Measurements from ENCODE around the gene DHX9. TPM values are rescaled to one million over a fixed set of nuclear protein-coding genes. Genes with fewer than 3 reads are reported as not detected.

The DHX9 gene
- total RNA-seq, 1 experiment from 2014 or later = 220 TPM

GRCh38 chr1:182917378-182917777 is 78.2 kb downstream of the DHX9 start:
- H3K9me2 ChIP-seq (ENCODE audit: insufficient read depth) = no peaks in the 10 kb centered on the region
- H3K4me2 ChIP-seq (ENCODE audit: low read length) = no peak overlapping the region
- no peaks in the 10 kb centered on the region for H3K27me3 ChIP-seq (ENCODE audit: insufficient read depth, low read length)
- CTCF ChIA-PET = no interaction called here
- TF ChIP-seq MAX (IDR thresholded peaks at IDR 0.05) (no peak), POLR2A (IDR thresholded peaks at IDR 0.05; ENCODE audit: borderline replicate concordance, extremely low read depth, insufficient read depth, insufficient read length) (no peak), FOSL1 (IDR thresholded peaks at IDR 0.05; ENCODE audit: low read depth) (no peak), RAD21 (IDR thresholded peaks at IDR 0.05; ENCODE audit: low read depth) (no peak), ZFX (IDR thresholded peaks at IDR 0.05) (no peak), SRF (IDR thresholded peaks at IDR 0.05; ENCODE audit: low read depth) (no peak), JUND (IDR thresholded peaks at IDR 0.05) (no peak), SP1 (IDR thresholded peaks at IDR 0.05; ENCODE audit: low read depth) (no peak), TCF7L2 (IDR thresholded peaks at IDR 0.05; ENCODE audit: borderline replicate concordance, extremely low read depth, insufficient read depth, insufficient read length) (no peak), ZNF274 (IDR thresholded peaks at IDR 0.05; ENCODE audit: low read depth, low read length) (no peak), ATF3 (IDR thresholded peaks at IDR 0.05) (no peak)
- peaks cover 0 to 4% of the 10 kb centered on the region in 2 experiments; a peak in 1 of 4 replicates for H3K9me3 ChIP-seq (ENCODE audit: control insufficient read depth in 1 of 2, insufficient read depth in 1 of 2, low read depth in 1 of 2, low read length in 2 of 2)
- no peak overlapping the region for H3K27ac ChIP-seq (ENCODE audit: low read depth, low read length)
- H4K20me1 ChIP-seq (ENCODE audit: insufficient read depth) = no peaks in the 10 kb centered on the region
- H3K9ac ChIP-seq (ENCODE audit: low read length) = no peak overlapping the region
- no peaks in the 10 kb centered on the region for H3K4me1 ChIP-seq (ENCODE audit: control insufficient read depth in 1 of 2, insufficient read depth in 2 of 2, low read length in 2 of 2)
- RAD21 ChIA-PET (ENCODE audit: low non-redundant PET in 1 of 2, low total read pairs in 2 of 2, uncharacterized antibody in 2 of 2, unreplicated experiment in 2 of 2) = no interaction called here
- H2AFZ ChIP-seq (ENCODE audit: low read depth, low read length, poor library complexity, severe bottlenecking) = no peak overlapping the region
- intact Hi-C loops (cut with micrococcal nuclease) = no loop called here
- POLR2A ChIA-PET = no interaction called here
- H3K36me3 ChIP-seq (ENCODE audit: control insufficient read depth in 1 of 2, insufficient read depth in 2 of 2, low read length in 2 of 2) = no peaks in the 10 kb centered on the region
- no TSS peak for BruUV-seq (replicated peaks)
- no peak overlapping the region for H3K4me3 ChIP-seq (replicated peaks in 1 of 2; ENCODE audit: low read depth in 1 of 2, low read length in 2 of 2)
- ATAC-seq (no peak), DNase-seq (ENCODE audit: low read depth, low spot score) (no peak)
- H3K79me2 ChIP-seq (ENCODE audit: insufficient read depth, low read length) = no peaks in the 10 kb centered on the region

GRCh38 chr1:182925661-182926060 is 86.5 kb downstream of the DHX9 start:
- intact Hi-C loops (cut with micrococcal nuclease) = no loop called here
- H3K27ac ChIP-seq (ENCODE audit: low read depth, low read length) = no peak overlapping the region
- no peaks in the 10 kb centered on the region for H3K79me2 ChIP-seq (ENCODE audit: insufficient read depth, low read length)
- TF ChIP-seq POLR2A (IDR thresholded peaks at IDR 0.05; ENCODE audit: borderline replicate concordance, extremely low read depth, insufficient read depth, insufficient read length) = no peak
- no peak for TF ChIP-seq SIN3A (IDR thresholded peaks at IDR 0.05; ENCODE audit: low read depth)
- TF ChIP-seq ELF1 (IDR thresholded peaks at IDR 0.05; ENCODE audit: borderline replicate concordance, low read depth) = no peak
- no peak for TF ChIP-seq ZFX (IDR thresholded peaks at IDR 0.05)
- no peaks in the 10 kb centered on the region for H3K27me3 ChIP-seq (ENCODE audit: insufficient read depth, low read length)
- CTCF ChIA-PET = no interaction called here
- H3K36me3 ChIP-seq (ENCODE audit: control insufficient read depth in 1 of 2, insufficient read depth in 2 of 2, low read length in 2 of 2) = no peaks in the 10 kb centered on the region
- RAD21 ChIA-PET (ENCODE audit: low non-redundant PET in 1 of 2, low total read pairs in 2 of 2, uncharacterized antibody in 2 of 2, unreplicated experiment in 2 of 2) = no interaction called here
- no peak for ATAC-seq
- H2AFZ ChIP-seq (ENCODE audit: low read depth, low read length, poor library complexity, severe bottlenecking) = no peak overlapping the region
- H4K20me1 ChIP-seq (ENCODE audit: insufficient read depth) = no peaks in the 10 kb centered on the region
- H3K4me1 ChIP-seq (ENCODE audit: control insufficient read depth in 1 of 2, insufficient read depth in 2 of 2, low read length in 2 of 2) = no peaks in the 10 kb centered on the region
- no peak overlapping the region for H3K4me2 ChIP-seq (ENCODE audit: low read length)
- DNase-seq (ENCODE audit: low read depth, low spot score) = no peak
- POLR2A ChIA-PET = no interaction called here
- no peaks in the 10 kb centered on the region for H3K9me2 ChIP-seq (ENCODE audit: insufficient read depth)
- no peaks in the 10 kb centered on the region; a peak in 1 of 4 replicates for H3K9me3 ChIP-seq (ENCODE audit: control insufficient read depth in 1 of 2, insufficient read depth in 1 of 2, low read depth in 1 of 2, low read length in 2 of 2)
- H3K4me3 ChIP-seq (replicated peaks in 1 of 2; ENCODE audit: low read depth in 1 of 2, low read length in 2 of 2) = no peak overlapping the region
- H3K9ac ChIP-seq (ENCODE audit: low read length) = no peak overlapping the region
- BruUV-seq (replicated peaks) = no TSS peak

Data from HCT116 (cell line).